Measurements from ENCODE around the gene MAML3. TPM values are rescaled to one million over a fixed set of nuclear protein-coding genes. Genes with fewer than 3 reads are reported as not detected.

The MAML3 gene
- total RNA-seq, 2 donors from 2014 or later = 29.2 to 32.2 TPM

- no peak overlapping the region for H3K27ac ChIP-seq (ENCODE audit: low read depth, low read length)
- TF ChIP-seq CTCF (conservative IDR thresholded peaks at IDR 0.05) = no peak
- H3K9ac ChIP-seq (ENCODE audit: extremely low read depth, low read length, poor library complexity, severe bottlenecking) = no peak overlapping the region
- no peaks in the 10 kb centered on the region for H3K27me3 ChIP-seq (ENCODE audit: control insufficient read depth, insufficient read depth, low read length, poor library complexity, severe bottlenecking)
- Mint-ChIP-seq H3K36me3 (ENCODE audit: low read depth) (no peaks in the 10 kb centered on the region), H3K27me3 (ENCODE audit: insufficient read depth) (no peaks in the 10 kb centered on the region), H3K27ac (no peak overlapping the region), H3K9me3 (peaks cover under 1% of the 10 kb centered on the region), H3K4me1 (peaks cover 16% of the 10 kb centered on the region), H3K4me3 (no peak overlapping the region)
- 95 to 100% methylated on average over 3 to 6 of the region's 6 CpGs for WGBS, 2 experiments (ENCODE audit: insufficient coverage in 1 of 2, insufficient read length in 1 of 2)
- H3K9me3 ChIP-seq (ENCODE audit: control insufficient read depth, low read length) = peaks cover 2% of the 10 kb centered on the region
- H3K4me3 ChIP-seq (ENCODE audit: low read length) = no peak overlapping the region
- H3K36me3 ChIP-seq (ENCODE audit: control insufficient read depth, insufficient read depth, low read length) = peaks cover 7% of the 10 kb centered on the region
- DNase-seq = no peak
- H3K4me1 ChIP-seq (ENCODE audit: control insufficient read depth, insufficient read depth, low read length) = peaks cover 3% of the 10 kb centered on the region
Observed at GRCh38 chr4:139801895-139802294, 352.1 kb downstream of the MAML3 start.

- Mint-ChIP-seq H3K27ac (no peak overlapping the region), H3K4me3 (no peak overlapping the region), H3K27me3 (ENCODE audit: insufficient read depth) (no peaks in the 10 kb centered on the region), H3K9me3 (peaks cover 7% of the 10 kb centered on the region), H3K4me1 (peaks cover 16% of the 10 kb centered on the region), H3K36me3 (ENCODE audit: low read depth) (peaks cover 14% of the 10 kb centered on the region)
- no peak for TF ChIP-seq CTCF (conservative IDR thresholded peaks at IDR 0.05)
- no peak overlapping the region for H3K27ac ChIP-seq (ENCODE audit: low read depth, low read length)
- H3K27me3 ChIP-seq (ENCODE audit: control insufficient read depth, insufficient read depth, low read length, poor library complexity, severe bottlenecking) = no peaks in the 10 kb centered on the region
- H3K9ac ChIP-seq (ENCODE audit: extremely low read depth, low read length, poor library complexity, severe bottlenecking) = no peak overlapping the region
- H3K4me3 ChIP-seq (ENCODE audit: low read length) = no peak overlapping the region
- DNase-seq = no peak
- H3K36me3 ChIP-seq (ENCODE audit: control insufficient read depth, insufficient read depth, low read length) = peaks cover 15% of the 10 kb centered on the region
- peaks cover 6% of the 10 kb centered on the region for H3K9me3 ChIP-seq (ENCODE audit: control insufficient read depth, low read length)
- WGBS, 2 experiments (ENCODE audit: insufficient coverage in 1 of 2, insufficient read length in 1 of 2) = 71 to 89% methylated on average over 3 to 4 of the region's 4 CpGs
- peaks cover 3% of the 10 kb centered on the region for H3K4me1 ChIP-seq (ENCODE audit: control insufficient read depth, insufficient read depth, low read length)
Observed at GRCh38 chr4:139800082-139800481, 353.9 kb downstream of the MAML3 start.

GRCh38 chr4:139799615-139800014 lies 354.4 kb downstream of the MAML3 start:
- Histone ChIP-seq H3K36me3 (ENCODE audit: control insufficient read depth, insufficient read depth, low read length) (peaks cover 18% of the 10 kb centered on the region), H3K4me3 (ENCODE audit: low read length) (no peak overlapping the region), H3K4me1 (ENCODE audit: control insufficient read depth, insufficient read depth, low read length) (peaks cover 3% of the 10 kb centered on the region), H3K27me3 (ENCODE audit: control insufficient read depth, insufficient read depth, low read length, poor library complexity, severe bottlenecking) (no peaks in the 10 kb centered on the region), H3K27ac (ENCODE audit: low read depth, low read length) (no peak overlapping the region), H3K9me3 (ENCODE audit: control insufficient read depth, low read length) (peaks cover 6% of the 10 kb centered on the region), H3K9ac (ENCODE audit: extremely low read depth, low read length, poor library complexity, severe bottlenecking) (no peak overlapping the region)
- peaks cover 7% of the 10 kb centered on the region for H3K9me3 Mint-ChIP-seq
- no peak overlapping the region for H3K4me3 Mint-ChIP-seq
- DNase-seq = no peak
- no peaks in the 10 kb centered on the region for H3K27me3 Mint-ChIP-seq (ENCODE audit: insufficient read depth)
- H3K27ac Mint-ChIP-seq = no peak overlapping the region
- TF ChIP-seq CTCF (conservative IDR thresholded peaks at IDR 0.05) = no peak
- peaks cover 14% of the 10 kb centered on the region for H3K36me3 Mint-ChIP-seq (ENCODE audit: low read depth)
- peaks cover 16% of the 10 kb centered on the region for H3K4me1 Mint-ChIP-seq
